Measurements from ENCODE around the gene PCDH15.

Gene PCDH15

GRCh38 chr10:54125098-54125747 is 675.8 kb downstream of the PCDH15 start:
- ChIA-PET POLR2A (no interaction called here), CTCF (interaction anchor here (0.7 to 1.1 kb wide), 2 partner anchors 8 to 139 kb away, joined by 3 read pairs; no protein-coding TSS in a partner anchor)
- no peak for TF ChIP-seq FOXK2 (IDR thresholded peaks at IDR 0.05)
- TF ChIP-seq FOXM1 (IDR thresholded peaks at IDR 0.05; ENCODE audit: borderline replicate concordance), result no peak
- no peak for TF ChIP-seq ELF4 (IDR thresholded peaks at IDR 0.05)
- no peak for TF ChIP-seq BHLHE40 (IDR thresholded peaks at IDR 0.05; ENCODE audit: borderline replicate concordance)
- TF ChIP-seq LEF1 (IDR thresholded peaks at IDR 0.05; ENCODE audit: borderline replicate concordance), result no peak
- no peak for TF ChIP-seq HDGF (IDR thresholded peaks at IDR 0.05; ENCODE audit: borderline replicate concordance)
- no peak for TF ChIP-seq SP1 (IDR thresholded peaks at IDR 0.05)
- no peak for TF ChIP-seq L3MBTL2 (conservative IDR thresholded peaks at IDR 0.05)
- no peak for TF ChIP-seq ZNF384 (IDR thresholded peaks at IDR 0.05)
- TF ChIP-seq FOXA1 (IDR thresholded peaks at IDR 0.05), result no peak
- no peak for TF ChIP-seq ARNT (IDR thresholded peaks at IDR 0.05)
- TF ChIP-seq SUZ12 (IDR thresholded peaks at IDR 0.05), result no peak
- TF ChIP-seq, protein P1, sequence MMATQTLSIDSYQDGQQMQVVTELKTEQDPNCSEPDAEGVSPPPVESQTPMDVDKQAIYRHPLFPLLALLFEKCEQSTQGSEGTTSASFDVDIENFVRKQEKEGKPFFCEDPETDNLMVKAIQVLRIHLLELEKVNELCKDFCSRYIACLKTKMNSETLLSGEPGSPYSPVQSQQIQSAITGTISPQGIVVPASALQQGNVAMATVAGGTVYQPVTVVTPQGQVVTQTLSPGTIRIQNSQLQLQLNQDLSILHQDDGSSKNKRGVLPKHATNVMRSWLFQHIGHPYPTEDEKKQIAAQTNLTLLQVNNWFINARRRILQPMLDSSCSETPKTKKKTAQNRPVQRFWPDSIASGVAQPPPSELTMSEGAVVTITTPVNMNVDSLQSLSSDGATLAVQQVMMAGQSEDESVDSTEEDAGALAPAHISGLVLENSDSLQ (IDR thresholded peaks at IDR 0.05), result no peak
- TF ChIP-seq TARDBP (IDR thresholded peaks at IDR 0.05), result no peak
- TF ChIP-seq CTBP1 (IDR thresholded peaks at IDR 0.05; ENCODE audit: borderline replicate concordance), result no peak
- no peak for TF ChIP-seq NFRKB (IDR thresholded peaks at IDR 0.05)
- DNase-seq (ENCODE audit: extremely low spot score), result no peak

- ChIA-PET POLR2A (no interaction called here), CTCF (interaction anchor here (0.7 to 1.1 kb wide), 2 partner anchors 8 to 138 kb away, joined by 3 read pairs; no protein-coding TSS in a partner anchor)
- no peak for DNase-seq (ENCODE audit: extremely low spot score)
- TF ChIP-seq ARNT (IDR thresholded peaks at IDR 0.05), result no peak
- no peak for TF ChIP-seq LEF1 (IDR thresholded peaks at IDR 0.05; ENCODE audit: borderline replicate concordance)
- TF ChIP-seq BHLHE40 (IDR thresholded peaks at IDR 0.05; ENCODE audit: borderline replicate concordance), result no peak
- TF ChIP-seq, protein P1 (IDR thresholded peaks at IDR 0.05), result no peak
- TF ChIP-seq ZNF384 (IDR thresholded peaks at IDR 0.05), result no peak
- TF ChIP-seq FOXK2 (IDR thresholded peaks at IDR 0.05), result no peak
- no peak for TF ChIP-seq FOXM1 (IDR thresholded peaks at IDR 0.05; ENCODE audit: borderline replicate concordance)
- no peak for TF ChIP-seq CTBP1 (IDR thresholded peaks at IDR 0.05; ENCODE audit: borderline replicate concordance)
- TF ChIP-seq SUZ12 (IDR thresholded peaks at IDR 0.05), result no peak
- no peak for TF ChIP-seq TARDBP (IDR thresholded peaks at IDR 0.05)
- TF ChIP-seq FOXA1 (IDR thresholded peaks at IDR 0.05), result no peak
Observed at GRCh38 chr10:54124209-54124885, 676.7 kb downstream of the PCDH15 start.

- DNase-seq (ENCODE audit: extremely low spot score), result no peak
- CTCF ChIA-PET, result no interaction called here
- TF ChIP-seq NFRKB (IDR thresholded peaks at IDR 0.05) (no peak), HDGF (IDR thresholded peaks at IDR 0.05; ENCODE audit: borderline replicate concordance) (no peak), ZNF384 (IDR thresholded peaks at IDR 0.05) (no peak), CTBP1 (IDR thresholded peaks at IDR 0.05; ENCODE audit: borderline replicate concordance) (no peak), ARNT (IDR thresholded peaks at IDR 0.05) (no peak), SP1 (IDR thresholded peaks at IDR 0.05) (no peak)
- POLR2A ChIA-PET, result no interaction called here
Observed at GRCh38 chr10:54120806-54121205, 680.2 kb downstream of the PCDH15 start.

- TF ChIP-seq SP1 (IDR thresholded peaks at IDR 0.05) (no peak), ELF4 (IDR thresholded peaks at IDR 0.05) (no peak), TARDBP (IDR thresholded peaks at IDR 0.05) (no peak), BHLHE40 (IDR thresholded peaks at IDR 0.05; ENCODE audit: borderline replicate concordance) (no peak), HDGF (IDR thresholded peaks at IDR 0.05; ENCODE audit: borderline replicate concordance) (no peak), FOXA1 (IDR thresholded peaks at IDR 0.05) (no peak), L3MBTL2 (conservative IDR thresholded peaks at IDR 0.05) (no peak), LEF1 (IDR thresholded peaks at IDR 0.05; ENCODE audit: borderline replicate concordance) (no peak), NFRKB (IDR thresholded peaks at IDR 0.05) (no peak)
- TF ChIP-seq, protein P1 (IDR thresholded peaks at IDR 0.05), result no peak
- POLR2A ChIA-PET, result no interaction called here
- no peak for DNase-seq (ENCODE audit: extremely low spot score)
- CTCF ChIA-PET, result no interaction called here
Observed at GRCh38 chr10:54108961-54109360, 692.1 kb downstream of the PCDH15 start.

DNA sequence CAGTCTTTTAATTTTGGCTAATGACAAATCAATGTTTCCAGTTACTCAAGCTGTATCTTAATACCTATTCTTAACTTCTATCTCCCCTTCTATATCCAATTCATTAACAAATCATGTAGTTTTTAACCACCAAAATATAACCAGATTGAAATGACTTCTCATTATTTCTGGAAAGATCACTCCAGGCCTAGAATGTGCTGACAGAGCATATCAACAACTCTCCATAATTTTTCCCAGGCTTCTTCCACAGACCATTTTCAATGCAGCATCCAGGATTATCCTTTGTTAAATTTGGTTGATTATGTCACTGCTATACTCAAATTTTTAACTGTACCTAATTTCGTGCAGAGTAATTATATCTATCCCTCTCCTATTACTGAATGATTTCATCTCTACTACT is 704.1 kb downstream of the PCDH15 start:
- ChIA-PET CTCF (no interaction called here), POLR2A (no interaction called here)

DNA sequence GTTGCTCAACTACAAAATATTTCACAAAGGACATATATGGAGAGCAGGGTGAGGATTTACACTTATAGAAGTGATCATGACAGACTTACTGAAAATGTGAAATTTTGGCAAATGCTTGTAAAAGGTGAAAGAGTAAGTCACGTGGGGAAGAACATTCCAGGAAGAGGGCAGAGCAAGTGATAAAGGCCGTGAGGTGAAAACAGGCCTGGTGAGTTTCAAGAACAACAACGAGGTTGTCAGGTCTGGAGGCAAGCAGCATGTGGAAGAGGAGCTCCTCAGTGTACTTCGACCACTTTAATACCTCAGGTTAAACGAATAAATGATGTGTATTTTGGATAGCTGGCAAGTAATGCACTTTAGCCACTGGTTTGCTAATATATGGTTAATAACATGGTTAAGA is 706.7 kb downstream of the PCDH15 start:
- CTCF ChIA-PET, result no interaction called here
- no peak for TF ChIP-seq SUZ12 (IDR thresholded peaks at IDR 0.05)
- no peak for DNase-seq (ENCODE audit: extremely low spot score)
- POLR2A ChIA-PET, result no interaction called here

More for the DNA sequence above, 704.1 kb downstream of the PCDH15 start:
- no peak for DNase-seq (ENCODE audit: extremely low spot score)
- TF ChIP-seq HDGF (IDR thresholded peaks at IDR 0.05; ENCODE audit: borderline replicate concordance) (no peak), NFRKB (IDR thresholded peaks at IDR 0.05) (no peak), FOXM1 (IDR thresholded peaks at IDR 0.05; ENCODE audit: borderline replicate concordance) (no peak), SP1 (IDR thresholded peaks at IDR 0.05) (no peak), CTBP1 (IDR thresholded peaks at IDR 0.05; ENCODE audit: borderline replicate concordance) (no peak)

All from HEK293T (cell line).